GM19438 (cell line): ENCODE data around the gene MSI2.

Source experiments
- ATAC-seq: cut with Tn5 transposase; IDR thresholded peaks from one replicate; pipeline ENCODE4 v1.9.1; 2021; ENCODE audit warnings: low read depth; ENCODE audit not compliant: unreplicated experiment

MSI2 gene

DNA sequence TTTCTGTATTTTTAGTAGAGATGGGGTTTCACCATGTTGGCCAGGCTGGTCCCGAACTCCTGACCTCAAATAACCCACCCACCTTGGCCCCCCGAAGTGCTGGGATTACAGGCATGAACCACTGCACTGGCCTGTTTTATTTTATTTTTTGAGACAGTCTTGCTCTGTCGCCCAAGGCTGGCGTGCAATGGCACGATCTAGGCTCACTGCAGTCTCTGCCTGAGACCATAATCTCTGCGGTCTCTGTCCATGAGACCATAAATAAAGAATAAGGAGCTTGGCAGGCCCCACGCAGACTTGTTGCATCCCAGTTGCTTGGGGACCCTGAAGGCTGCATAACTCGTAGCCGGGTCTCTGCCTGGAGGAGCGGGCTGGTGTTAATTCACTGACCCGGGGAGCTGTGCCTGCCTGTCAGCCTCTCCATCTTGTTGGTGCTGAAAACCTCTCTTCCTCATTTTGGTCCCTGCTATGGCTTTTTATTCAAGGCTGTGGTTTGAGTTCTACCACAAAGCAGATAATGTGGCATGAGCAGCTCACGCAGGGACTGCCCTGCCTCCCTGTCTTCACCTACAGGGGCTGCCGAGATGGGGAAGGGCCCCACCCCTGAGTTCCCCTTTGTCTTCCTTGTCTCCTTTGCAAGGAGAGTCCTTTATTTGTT, 82.1 kb downstream of the MSI2 start:
- peak; percentile 56 for ATAC-seq

DNA sequence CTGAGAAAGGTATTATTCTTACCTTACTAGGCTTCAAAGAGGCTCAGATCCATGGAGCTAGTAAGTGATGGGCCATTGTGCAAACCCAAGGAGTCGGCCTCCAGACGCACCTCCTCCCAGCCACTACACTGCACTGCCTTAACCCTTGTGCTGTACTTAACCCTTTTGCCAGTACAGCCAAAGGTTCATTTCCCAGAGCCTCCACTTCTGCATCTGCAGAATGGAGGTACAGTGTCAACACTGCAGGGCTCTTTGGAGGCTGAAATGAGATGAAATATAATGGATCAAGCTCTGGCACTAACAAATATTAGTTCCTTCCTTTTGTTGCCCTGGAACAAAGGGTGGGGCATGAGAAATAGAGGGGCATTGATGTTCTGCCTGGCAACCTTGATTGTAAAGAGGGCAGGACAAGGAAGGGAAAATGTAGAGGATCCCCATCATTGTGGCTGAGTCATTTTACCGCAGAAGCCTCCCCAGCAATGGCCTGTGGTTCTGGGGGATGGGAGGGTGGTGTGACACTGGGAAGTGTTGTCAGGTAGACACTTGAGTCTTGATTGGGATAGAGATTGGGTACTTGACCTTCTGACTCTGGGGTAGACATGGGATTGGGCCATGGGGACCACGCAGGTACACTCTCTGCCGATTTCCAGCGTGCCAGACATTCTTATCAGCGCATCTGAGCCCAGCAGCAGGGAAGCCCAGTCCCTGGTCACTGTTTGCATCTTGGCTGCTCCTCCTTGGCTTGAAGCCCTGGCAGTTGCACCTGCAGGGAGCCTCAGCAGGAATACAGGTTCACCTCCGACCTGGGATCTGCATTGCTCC, 84.0 kb downstream of the MSI2 start:
- no peak for ATAC-seq

DNA sequence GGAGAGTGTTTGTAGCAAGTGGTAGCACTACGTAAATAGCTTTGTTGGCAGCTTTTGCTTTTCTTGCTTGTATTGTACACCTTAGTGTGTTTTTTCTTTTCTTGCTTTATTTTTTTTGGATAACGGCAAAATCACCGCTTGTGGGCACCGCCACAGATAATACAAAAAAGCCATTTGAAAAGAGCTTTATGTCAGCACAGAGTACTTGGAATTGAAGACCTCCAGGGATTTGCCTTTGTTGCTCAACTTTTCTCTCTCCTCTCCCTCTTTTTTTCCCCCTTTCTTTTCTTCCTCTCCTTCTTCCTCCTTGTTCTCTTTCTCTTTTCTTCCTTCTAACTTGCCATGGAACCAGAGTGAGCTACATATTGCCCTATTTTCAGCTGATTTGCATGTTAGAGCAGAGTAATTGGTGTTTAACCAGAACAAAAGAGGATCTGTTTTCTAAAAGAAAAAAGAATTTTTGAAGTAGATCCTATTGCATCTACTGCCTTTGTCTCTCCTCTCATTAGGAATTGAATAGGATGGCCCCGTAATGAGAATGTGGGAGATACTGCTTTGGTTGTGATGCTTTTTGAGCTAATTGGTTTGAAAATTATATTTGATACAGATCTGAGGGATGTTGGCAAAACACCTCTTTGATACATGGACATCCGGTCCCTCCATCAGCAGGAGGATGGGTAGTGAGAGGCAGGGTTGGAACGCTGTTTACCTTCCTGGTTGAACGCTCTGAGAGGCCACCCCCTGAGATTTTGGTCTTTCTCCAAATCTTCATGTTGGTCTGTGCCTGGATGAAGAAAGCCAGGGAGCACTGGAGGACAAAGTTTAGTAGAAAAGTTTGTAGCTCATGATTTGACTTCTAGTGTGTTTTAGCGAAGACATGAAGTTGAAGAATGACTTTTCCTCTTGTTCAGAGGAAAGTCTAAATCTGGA, 85.6 kb downstream of the MSI2 start:
- no peak for ATAC-seq

DNA sequence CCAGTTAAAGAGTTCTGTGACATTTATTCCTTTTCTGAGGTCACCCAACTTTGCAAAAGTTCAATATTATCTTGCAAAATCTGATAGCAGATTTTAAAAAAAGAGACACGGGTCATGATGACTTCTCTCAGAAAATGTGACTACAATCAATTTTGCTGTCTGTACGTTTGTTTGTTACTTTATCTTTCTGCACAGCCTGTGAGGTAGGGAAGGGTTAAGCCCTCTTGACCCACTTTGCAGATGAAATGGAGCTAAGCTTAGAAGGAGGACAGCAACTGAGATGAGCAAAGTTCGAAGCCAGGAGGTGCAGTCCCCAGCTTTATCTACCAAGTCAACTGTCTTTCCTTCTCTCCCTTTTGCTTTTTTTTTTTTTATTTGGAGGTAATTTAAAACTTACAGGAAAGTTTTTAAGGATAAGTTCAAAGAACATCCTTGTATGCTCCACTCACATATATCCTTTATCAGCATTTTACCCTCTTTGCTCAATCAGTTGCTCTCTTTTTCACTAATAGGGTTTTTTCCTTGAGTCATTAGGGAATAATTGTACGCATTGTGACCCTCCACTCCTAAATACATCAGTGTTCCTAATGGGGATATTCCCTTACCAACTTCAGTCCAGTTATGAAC, 86.8 kb downstream of the MSI2 start:
- ATAC-seq = no peak

DNA sequence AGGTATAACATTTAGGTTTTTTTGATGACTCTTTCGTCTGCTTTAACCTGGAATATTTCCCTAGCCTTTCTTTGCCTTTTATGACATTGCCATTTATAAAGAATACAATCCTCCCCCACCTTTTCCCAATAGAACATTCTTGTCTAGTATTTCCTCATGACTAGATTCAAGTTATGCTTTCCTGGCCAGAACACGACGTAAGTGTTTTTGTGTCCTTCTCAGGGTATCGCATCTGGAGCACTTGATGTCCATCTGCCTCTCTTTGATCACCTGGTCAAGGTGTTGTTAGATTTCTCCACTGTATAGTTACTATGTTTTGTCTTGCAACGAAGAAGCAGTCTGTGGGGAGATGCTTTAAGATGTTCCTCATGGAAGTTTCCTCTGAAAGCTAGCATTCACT, 87.4 kb downstream of the MSI2 start:
- no peak for ATAC-seq

DNA sequence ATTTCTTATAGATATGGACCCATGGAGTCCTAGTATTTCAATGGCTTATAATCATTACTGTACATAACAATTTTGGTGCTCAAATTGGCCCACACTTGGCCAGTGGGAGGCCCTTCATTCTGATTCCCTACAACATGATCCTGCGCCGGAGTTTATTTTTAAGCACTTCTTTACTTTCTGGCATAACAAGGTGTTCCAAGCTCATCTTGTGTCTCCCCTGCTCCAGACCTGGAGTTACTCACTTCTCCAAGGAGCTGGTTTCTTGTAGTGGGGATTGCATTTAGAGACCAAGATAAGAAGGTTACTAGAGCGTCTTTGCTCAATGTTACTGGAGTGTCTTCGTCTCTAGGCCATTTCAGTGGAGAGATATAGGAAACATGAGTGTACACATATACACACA, 87.9 kb downstream of the MSI2 start:
- ATAC-seq = no peak

DNA sequence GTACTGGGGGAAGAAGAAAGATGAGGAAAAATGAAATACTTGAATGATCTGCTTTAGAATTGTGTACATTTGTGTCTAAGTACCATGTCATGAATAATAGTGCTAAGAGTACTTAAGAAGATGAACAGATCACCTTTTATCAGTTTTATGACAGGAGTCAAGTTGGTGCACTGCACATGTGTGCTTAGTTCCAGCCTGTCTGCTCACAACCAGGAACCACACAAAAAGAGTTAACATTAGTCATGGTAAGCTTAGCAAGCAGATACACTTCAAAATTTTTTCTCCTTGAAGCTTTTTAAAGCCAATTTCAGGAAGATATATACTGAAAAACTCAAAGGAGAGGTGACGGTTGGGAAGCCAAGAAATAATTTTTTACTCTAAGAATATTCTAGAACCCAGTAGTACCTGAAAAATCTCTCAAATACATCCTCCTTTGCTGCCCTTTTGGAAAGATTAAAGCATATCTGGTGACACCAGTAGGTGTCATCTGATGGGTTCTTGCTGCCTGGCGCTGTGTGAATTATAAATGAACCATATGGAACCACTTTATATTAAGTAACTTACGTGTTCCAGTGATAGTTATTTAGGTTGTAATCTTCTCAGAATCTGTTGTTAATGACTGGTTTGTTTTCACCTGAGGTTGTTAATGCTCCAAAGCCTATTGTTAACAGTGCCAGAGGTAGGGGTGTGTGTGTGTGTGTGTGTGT, 93.4 kb downstream of the MSI2 start:
- ATAC-seq = no peak

DNA sequence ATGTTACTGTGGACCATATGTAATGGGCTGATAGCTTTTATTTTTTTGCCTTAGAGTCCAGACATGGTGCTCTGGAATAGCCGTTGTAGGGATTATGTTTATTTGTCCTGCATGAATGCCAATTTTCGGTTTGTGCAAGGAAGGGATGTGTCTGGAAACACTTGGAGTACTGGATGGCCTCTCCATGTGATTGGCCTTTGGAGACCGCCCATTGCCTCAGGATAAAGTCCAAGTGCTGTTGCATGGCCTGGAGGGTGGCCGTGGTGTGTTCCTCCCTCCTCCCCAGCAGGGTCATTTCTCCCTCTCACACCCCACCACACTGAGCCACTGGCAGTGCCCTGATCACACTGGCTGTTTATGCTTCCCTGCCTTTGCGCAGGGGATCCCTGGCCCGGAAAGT, 93.9 kb downstream of the MSI2 start:
- no peak for ATAC-seq

DNA sequence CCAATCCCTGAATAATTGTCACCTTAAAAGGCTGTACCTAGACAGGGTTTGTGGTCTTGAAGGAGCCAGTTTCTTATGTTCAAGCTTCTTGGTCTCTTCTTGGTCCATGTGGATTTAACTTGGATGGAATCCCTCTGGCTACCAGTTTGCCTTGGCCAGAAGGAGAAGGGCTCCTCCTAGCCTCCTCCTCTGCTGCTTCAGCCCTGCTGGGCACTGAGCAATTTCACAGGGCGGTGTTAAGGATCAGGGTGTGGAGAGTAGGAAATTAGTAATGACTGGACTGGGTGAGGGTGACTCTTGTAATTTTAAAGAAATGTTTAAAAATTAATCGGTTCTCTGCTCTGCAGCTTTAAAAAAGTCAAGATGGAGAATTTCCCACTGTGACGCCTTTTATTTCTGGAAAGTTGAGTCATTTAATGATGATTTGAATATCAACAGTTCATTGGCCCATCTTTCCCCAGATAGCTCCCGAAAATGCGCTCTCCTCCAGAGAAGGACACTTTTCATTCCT, 96.4 kb downstream of the MSI2 start:
- no peak for ATAC-seq

DNA sequence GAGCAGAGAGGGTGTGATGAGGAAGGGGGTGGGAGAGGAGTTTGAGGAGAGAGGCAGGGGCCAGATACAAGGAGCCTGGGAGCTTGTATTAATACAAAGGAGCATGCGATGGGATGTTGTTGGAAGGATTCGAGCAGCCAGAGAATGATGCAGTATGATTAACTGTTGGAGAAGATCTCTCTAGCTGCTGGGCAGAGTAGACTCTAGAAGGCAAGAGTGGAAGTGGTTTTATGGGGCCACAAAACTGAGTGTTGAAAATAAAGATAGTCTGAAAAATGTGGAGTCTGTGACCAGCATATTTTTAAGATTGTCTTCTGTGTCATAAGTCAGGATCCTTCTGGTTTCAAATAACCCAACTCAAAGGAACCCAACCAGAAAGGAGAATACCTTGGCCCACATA, 98.3 kb downstream of the MSI2 start:
- ATAC-seq = no peak

DNA sequence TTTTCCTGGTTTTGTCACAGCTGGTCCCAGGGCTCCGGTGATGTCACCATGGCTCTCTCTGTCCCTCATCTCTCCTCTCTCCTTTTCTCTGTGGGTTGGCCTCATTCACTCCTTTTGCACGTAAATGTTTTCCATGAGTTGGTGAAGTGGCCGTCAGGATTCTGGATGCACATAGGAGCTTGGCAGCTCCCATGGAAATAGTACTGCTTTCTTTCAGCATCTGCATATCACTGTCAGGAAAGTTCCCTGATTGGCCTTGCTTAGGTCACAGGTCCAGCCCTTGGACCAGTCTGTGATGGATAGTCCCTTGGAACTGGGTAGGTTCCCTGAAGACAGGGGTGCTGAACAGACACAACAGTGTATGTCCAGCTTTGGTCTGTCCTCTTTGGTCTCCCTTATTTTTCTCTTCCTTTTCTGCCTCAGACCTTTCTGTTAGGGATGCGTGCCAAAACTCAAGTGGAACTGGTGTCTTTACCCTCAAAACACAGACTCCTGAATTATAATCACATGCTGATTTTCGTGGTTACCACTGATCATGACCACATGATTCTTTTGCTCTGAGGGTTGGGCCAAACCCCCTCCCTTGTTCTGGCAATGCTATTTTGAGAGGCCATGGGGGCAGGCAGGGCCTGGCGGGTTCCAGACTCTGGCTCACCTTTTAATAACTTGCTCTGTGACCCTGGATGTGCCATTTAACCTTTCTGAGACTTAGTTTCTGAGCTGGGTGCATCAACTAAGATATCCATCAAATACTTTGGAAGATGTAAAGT, 99.0 kb downstream of the MSI2 start:
- ATAC-seq = no peak

DNA sequence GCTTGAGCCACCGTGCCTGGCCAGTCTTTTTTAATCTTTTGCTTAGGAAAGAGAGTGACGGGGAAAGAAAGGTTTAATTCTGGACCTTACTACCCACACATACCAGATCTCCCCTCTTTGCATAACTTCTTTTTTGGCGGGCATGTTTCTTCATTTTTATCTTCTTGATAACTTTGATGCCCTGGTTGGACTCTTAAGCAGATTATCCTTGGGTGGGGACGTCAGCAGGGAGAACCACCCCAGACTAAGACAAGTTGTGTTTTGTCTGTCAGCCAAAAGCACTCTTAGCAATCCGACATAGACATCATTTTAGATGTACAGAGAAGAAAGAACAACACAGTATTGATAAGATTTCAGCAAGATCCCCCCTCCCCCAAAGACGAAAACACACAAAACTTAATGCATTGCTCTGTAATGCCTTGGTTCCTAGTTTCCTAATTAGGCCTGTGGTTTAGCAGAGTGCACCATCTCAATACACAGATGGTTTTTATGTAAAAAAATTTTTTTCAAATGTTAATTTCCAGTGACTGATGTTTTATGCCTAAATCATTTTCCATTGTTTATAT, 99.9 kb downstream of the MSI2 start:
- peak; percentile 26 for ATAC-seq

DNA sequence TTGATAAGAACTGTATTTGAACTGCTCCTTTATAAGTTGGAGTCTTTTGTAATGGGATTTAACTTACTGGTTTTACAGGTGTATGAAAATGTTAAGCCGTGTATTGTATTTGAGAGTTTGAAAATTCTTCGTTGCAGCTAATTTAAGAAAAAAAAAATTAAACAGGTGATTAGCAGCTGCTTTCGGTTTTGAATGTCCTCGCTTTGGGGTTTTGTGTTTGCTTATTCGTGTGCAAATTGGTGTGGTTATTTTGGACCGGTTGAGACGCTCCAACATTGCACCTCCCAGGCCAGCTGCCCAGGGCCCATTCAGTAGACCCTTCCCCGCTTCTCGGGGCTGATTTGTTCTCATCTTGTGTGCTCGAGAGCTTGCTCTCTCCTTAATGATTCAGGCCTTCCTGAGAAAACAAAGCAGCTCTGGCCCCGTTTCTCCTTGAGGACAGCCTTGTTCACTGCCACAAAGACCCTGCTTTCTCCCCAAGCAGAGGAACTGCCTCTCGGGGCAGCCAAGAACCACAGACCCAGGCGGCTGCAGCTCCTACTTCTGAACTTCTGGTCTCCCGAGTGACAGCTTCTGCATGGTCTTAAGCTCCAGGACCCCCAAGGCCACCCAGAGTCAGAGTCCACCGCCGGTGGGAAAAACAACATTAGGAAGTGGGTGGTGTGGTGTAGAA, 100.5 kb downstream of the MSI2 start:
- ATAC-seq = peak; percentile 46

DNA sequence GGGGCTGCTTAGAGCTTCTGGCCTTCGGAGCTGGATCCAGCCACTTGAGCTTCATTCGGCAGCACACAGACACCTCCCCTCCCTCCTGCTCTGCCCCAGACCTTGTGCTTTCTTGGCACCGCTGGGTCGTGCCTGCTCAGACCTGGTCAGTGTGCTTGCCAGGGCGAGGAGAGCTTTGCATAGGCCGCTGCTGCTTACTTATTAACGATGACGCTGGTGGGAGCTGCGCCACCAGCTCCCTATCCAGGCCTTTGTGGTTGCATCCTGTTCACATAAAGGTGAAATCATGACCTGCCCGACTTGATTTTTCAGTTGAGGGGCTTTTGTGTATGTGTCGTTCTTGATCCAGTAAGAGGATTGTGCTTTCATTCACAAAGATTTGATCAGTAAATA, 101.1 kb downstream of the MSI2 start:
- peak; percentile 59 for ATAC-seq

DNA sequence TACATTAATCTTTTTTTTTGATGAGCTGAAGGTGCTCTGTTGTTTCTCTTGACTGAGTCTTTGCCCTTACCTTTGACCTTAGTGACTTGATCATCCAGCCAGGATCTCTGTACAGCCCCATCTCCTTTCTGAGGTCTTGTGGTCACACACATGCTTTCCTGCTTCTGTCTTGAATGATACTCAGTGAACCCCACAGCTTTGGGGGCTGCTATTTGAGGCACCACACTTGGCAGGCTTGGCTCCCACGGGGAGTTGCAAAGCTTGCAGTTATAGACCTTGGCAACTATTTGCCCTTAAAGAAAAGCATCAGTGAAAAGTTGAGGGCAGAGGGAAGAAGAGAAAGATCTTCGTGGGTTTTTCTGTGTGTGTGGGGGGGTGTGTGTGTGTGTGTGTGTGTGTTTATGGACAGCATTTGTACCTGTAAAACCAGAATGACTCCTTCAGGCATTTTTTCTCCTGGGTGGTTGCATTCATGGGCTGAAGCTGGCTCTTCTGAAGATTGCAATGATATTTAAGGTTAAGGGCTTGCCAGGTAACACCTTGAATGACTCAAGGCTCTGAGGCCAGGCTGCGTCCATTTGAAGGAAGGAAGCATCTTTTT, 101.6 kb downstream of the MSI2 start:
- peak; percentile 52 for ATAC-seq

DNA sequence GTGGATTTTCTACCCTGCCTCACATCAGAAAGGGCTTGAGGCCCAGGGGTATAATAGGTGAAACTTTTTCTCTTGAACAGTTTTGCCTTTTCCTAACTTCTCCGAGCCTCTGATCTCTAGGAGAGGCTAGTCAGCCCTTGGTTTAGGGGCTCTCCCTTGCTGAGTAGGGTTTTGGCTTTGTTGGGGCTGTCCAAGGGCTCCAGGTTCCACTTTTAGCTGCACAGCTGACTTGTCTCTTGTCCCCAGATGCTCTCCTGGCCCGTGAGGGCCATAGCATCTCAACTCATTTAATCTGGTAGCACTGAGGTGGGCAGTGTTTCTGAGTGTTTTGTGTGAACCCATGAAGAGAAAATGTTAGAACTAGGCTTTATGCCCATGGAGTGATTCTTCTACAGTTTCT, 103.9 kb downstream of the MSI2 start:
- ATAC-seq = no peak

DNA sequence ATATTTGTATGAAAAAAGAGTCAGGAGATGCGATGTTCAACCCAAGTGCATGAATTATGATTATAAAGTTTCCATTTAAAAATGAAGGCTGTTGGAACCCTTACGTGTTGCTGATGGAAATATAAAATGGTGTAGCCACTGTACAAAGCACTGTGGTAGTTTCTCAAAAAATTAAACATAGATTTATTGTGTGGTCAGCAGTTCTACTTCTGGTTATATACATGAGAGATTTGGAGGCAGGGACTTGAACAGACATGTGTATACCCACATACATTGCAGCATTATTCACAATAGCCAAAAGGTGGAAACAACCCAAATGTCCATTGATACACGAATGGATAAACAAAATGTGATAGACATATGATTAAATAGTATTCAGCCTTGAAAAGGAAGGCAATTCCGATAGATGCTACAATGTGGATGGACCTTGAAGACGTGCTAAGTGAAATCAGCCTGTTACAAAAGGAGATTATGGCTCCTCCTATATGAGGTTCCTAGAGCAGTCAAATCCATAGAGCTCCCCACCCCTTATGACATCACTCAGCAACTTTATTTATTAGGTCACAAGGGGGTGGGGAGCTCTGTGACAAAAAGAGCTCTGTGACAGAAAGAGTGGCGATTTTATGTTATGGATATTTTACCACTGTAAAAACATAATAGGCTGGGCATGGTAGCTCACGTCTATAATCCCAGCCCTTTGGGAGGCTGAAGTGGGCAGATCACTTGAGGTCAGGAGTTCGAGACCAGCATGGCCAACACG, 106.7 kb downstream of the MSI2 start:
- no peak for ATAC-seq
